ENCODE measurements around the gene SHC3. TPM values are rescaled to one million over a fixed set of nuclear protein-coding genes. Genes with fewer than 3 reads are reported as not detected.

The SHC3 gene
- total and polyA plus RNA-seq, 8 donors: 0.15 to 1.7 (median 1.0) TPM

- Histone ChIP-seq H3K4me1 (no peaks in the 10 kb centered on the region), H3K36me3 (no peaks in the 10 kb centered on the region), H3K4me3 (no peak overlapping the region), H3K27ac (no peak overlapping the region), H3K27me3 (no peaks in the 10 kb centered on the region), H3K9me3 (peaks cover 0 to 8% (median 0%) of the 10 kb centered on the region in 4 donors)
- intact Hi-C loops (cut with DNase I; ENCODE audit: low total_unique reads): no loop called here
- 90 to 94% (median 92%) methylated on average over 12 of the region's 12 CpGs for WGBS, 5 donors
- TF ChIP-seq, protein P1, sequence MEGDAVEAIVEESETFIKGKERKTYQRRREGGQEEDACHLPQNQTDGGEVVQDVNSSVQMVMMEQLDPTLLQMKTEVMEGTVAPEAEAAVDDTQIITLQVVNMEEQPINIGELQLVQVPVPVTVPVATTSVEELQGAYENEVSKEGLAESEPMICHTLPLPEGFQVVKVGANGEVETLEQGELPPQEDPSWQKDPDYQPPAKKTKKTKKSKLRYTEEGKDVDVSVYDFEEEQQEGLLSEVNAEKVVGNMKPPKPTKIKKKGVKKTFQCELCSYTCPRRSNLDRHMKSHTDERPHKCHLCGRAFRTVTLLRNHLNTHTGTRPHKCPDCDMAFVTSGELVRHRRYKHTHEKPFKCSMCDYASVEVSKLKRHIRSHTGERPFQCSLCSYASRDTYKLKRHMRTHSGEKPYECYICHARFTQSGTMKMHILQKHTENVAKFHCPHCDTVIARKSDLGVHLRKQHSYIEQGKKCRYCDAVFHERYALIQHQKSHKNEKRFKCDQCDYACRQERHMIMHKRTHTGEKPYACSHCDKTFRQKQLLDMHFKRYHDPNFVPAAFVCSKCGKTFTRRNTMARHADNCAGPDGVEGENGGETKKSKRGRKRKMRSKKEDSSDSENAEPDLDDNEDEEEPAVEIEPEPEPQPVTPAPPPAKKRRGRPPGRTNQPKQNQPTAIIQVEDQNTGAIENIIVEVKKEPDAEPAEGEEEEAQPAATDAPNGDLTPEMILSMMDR (IDR thresholded peaks at IDR 0.05): no peak
- TF ChIP-seq POLR2AphosphoS5 (IDR thresholded peaks at IDR 0.05) (no peak), POLR2A (IDR thresholded peaks at IDR 0.05) (no peak), EP300 (IDR thresholded peaks at IDR 0.05) (no peak)
- no peak for DNase-seq
Observed at GRCh38 chr9:88973281-88974045, 205.2 kb downstream of the SHC3 start.

DNA sequence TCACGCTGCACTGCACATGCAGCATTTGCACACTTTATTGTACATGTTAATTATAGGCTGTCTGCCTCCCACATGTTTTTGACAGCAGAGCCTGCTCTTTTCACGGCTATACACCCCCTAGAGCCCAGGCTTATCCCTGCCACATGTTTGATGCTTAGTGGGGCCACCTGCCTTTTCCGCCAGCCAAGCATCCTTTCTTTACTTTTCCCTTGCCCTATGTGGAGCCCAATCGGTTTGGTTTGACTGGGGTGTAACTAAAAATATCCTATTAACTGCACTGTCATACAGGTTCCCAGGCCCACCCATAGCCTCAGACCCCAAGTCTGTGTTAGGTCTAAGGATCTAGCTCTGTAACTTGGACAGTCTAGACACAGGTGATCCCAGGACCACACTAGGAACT lies 206.2 kb downstream of the SHC3 start:
- no peaks in the 10 kb centered on the region for H3K4me1 ChIP-seq
- no peak overlapping the region for H3K27ac ChIP-seq
- TF ChIP-seq POLR2AphosphoS5 (IDR thresholded peaks at IDR 0.05) (no peak), POLR2A (IDR thresholded peaks at IDR 0.05) (no peak), EP300 (IDR thresholded peaks at IDR 0.05) (no peak)
- TF ChIP-seq, protein P1 (IDR thresholded peaks at IDR 0.05): no peak
- 87 to 92% (median 91%) methylated on average over 4 of the region's 4 CpGs for WGBS, 5 donors
- DNase-seq: no peak
- no peaks in the 10 kb centered on the region for H3K36me3 ChIP-seq
- H3K27me3 ChIP-seq: no peaks in the 10 kb centered on the region
- H3K9me3 ChIP-seq: peaks cover 0 to 8% (median 0%) of the 10 kb centered on the region in 4 donors
- intact Hi-C loops (cut with DNase I; ENCODE audit: low total_unique reads): no loop called here
- H3K4me3 ChIP-seq: no peak overlapping the region

- no peaks in the 10 kb centered on the region for H3K27me3 ChIP-seq
- intact Hi-C loops (cut with DNase I; ENCODE audit: low total_unique reads): no loop called here
- no peaks in the 10 kb centered on the region for H3K36me3 ChIP-seq
- DNase-seq: no peak
- no peak overlapping the region for H3K27ac ChIP-seq
- WGBS, 5 donors: 89 to 92% (median 90%) methylated on average over 23 of the region's 23 CpGs
- H3K9me3 ChIP-seq: peaks cover 0 to 8% (median 0%) of the 10 kb centered on the region in 4 donors
- H3K4me3 ChIP-seq: no peak overlapping the region
- no peaks in the 10 kb centered on the region for H3K4me1 ChIP-seq
- TF ChIP-seq, protein P1 (IDR thresholded peaks at IDR 0.05): no peak
- no peak for TF ChIP-seq EP300 (IDR thresholded peaks at IDR 0.05)
- TF ChIP-seq POLR2AphosphoS5 (IDR thresholded peaks at IDR 0.05): no peak
- TF ChIP-seq POLR2A (IDR thresholded peaks at IDR 0.05): no peak
Observed at GRCh38 chr9:88971131-88971960, 207.3 kb downstream of the SHC3 start.

DNA sequence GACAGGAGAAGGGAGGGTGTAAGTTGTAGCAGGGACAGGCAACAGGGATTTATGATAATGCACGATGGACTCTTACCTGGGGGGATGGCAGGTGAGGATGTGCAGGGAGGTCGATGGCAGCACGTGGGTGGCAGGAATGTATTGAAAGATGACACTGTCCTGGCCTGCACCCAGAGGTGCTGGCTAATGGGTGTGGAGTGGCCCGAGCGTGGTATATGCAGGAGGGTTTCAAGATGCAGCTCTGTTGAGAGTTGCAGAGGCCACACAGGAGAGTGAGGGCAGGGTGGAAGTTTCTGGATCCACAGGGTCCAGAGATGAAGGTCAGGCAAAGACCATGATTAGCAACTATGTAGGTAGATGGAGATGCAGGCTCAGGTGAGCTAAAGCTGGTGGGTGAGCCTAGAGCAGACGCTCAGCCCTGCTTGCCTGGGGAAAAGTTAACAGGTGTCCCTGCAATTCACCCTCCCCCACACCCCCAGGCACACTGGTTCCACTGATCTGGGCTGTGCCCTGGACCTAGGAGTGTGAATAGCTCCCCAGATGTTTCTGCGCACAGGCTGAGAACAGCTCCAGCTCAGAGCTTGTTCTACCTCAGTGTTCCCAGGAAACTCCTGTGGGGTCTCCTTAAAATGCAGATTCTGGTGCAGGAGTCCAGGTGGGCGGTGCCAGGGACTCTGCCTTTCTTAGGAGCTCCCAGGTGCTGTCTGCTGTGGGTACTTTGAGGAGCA lies 208.8 kb downstream of the SHC3 start:
- TF ChIP-seq, protein P1 (IDR thresholded peaks at IDR 0.05): no peak
- TF ChIP-seq EP300 (IDR thresholded peaks at IDR 0.05) (no peak), POLR2A (IDR thresholded peaks at IDR 0.05) (no peak), POLR2AphosphoS5 (IDR thresholded peaks at IDR 0.05) (no peak)
- H3K27ac ChIP-seq: no peak overlapping the region
- intact Hi-C loops (cut with DNase I; ENCODE audit: low total_unique reads): no loop called here
- DNase-seq: no peak
- WGBS, 5 donors: 57 to 73% (median 59%) methylated on average over 8 of the region's 8 CpGs
- no peaks in the 10 kb centered on the region for H3K4me1 ChIP-seq
- peaks cover 0 to 8% (median 0%) of the 10 kb centered on the region in 4 donors for H3K9me3 ChIP-seq
- no peaks in the 10 kb centered on the region for H3K27me3 ChIP-seq
- no peaks in the 10 kb centered on the region for H3K36me3 ChIP-seq
- no peak overlapping the region for H3K4me3 ChIP-seq

All from stomach (tissue), 9 donors.